ENCODE results near the gene TRAFD1.

Gene TRAFD1

GRCh38 chr12:112160611-112161010 lies 35.3 kb downstream of the TRAFD1 start:
- Histone ChIP-seq H3K27me3 (ENCODE audit: low read depth, low read length) (no peaks in the 10 kb centered on the region), H4K20me1 (ENCODE audit: insufficient read depth, low read length) (no peaks in the 10 kb centered on the region), H3K4me2 (ENCODE audit: low read length) (no peak overlapping the region), H3K4me1 (ENCODE audit: low read length) (no peaks in the 10 kb centered on the region), H3K27ac (ENCODE audit: low read length) (no peak overlapping the region), H3K9ac (ENCODE audit: low read length) (no peak overlapping the region), H3K4me3 (ENCODE audit: low read length) (no peak overlapping the region), H3K36me3 (replicated peaks; ENCODE audit: low read depth, low read length) (peaks cover 22% of the 10 kb centered on the region), H2AFZ (ENCODE audit: low read depth, low read length) (no peak overlapping the region), H3K9me3 (ENCODE audit: insufficient read depth, low read length) (no peaks in the 10 kb centered on the region), H3K79me2 (ENCODE audit: low read length) (no peaks in the 10 kb centered on the region)
- TF ChIP-seq CTCF (IDR thresholded peaks at IDR 0.05; ENCODE audit: low read depth, low read length) (no peak), EZH2phosphoT487 (IDR thresholded peaks at IDR 0.05; ENCODE audit: low read depth) (no peak)

- no peaks in the 10 kb centered on the region for H4K20me1 ChIP-seq (ENCODE audit: insufficient read depth, low read length)
- TF ChIP-seq EZH2phosphoT487 (IDR thresholded peaks at IDR 0.05; ENCODE audit: low read depth) (no peak), CTCF (IDR thresholded peaks at IDR 0.05; ENCODE audit: low read depth, low read length) (no peak)
- H3K9me3 ChIP-seq (ENCODE audit: insufficient read depth, low read length), result no peaks in the 10 kb centered on the region
- H3K27ac ChIP-seq (ENCODE audit: low read length), result no peak overlapping the region
- no peak overlapping the region for H2AFZ ChIP-seq (ENCODE audit: low read depth, low read length)
- H3K79me2 ChIP-seq (ENCODE audit: low read length), result no peaks in the 10 kb centered on the region
- H3K27me3 ChIP-seq (ENCODE audit: low read depth, low read length), result no peaks in the 10 kb centered on the region
- no peak overlapping the region for H3K4me2 ChIP-seq (ENCODE audit: low read length)
- no peak overlapping the region for H3K4me3 ChIP-seq (ENCODE audit: low read length)
- no peak overlapping the region for H3K9ac ChIP-seq (ENCODE audit: low read length)
- H3K4me1 ChIP-seq (ENCODE audit: low read length), result no peaks in the 10 kb centered on the region
- H3K36me3 ChIP-seq (replicated peaks; ENCODE audit: low read depth, low read length), result peaks cover 22% of the 10 kb centered on the region
Observed at GRCh38 chr12:112161711-112162110, 36.4 kb downstream of the TRAFD1 start.

GRCh38 chr12:112162241-112162790 lies 37.0 kb downstream of the TRAFD1 start:
- H2AFZ ChIP-seq (ENCODE audit: low read depth, low read length), result no peak overlapping the region
- H3K9ac ChIP-seq (ENCODE audit: low read length), result no peak overlapping the region
- no peaks in the 10 kb centered on the region for H3K9me3 ChIP-seq (ENCODE audit: insufficient read depth, low read length)
- H3K4me1 ChIP-seq (ENCODE audit: low read length), result no peaks in the 10 kb centered on the region
- H3K4me3 ChIP-seq (ENCODE audit: low read length), result no peak overlapping the region
- TF ChIP-seq CTCF (IDR thresholded peaks at IDR 0.05; ENCODE audit: low read depth, low read length) (no peak), EZH2phosphoT487 (IDR thresholded peaks at IDR 0.05; ENCODE audit: low read depth) (no peak)
- peaks cover 22% of the 10 kb centered on the region for H3K36me3 ChIP-seq (replicated peaks; ENCODE audit: low read depth, low read length)
- H4K20me1 ChIP-seq (ENCODE audit: insufficient read depth, low read length), result no peaks in the 10 kb centered on the region
- no peak overlapping the region for H3K4me2 ChIP-seq (ENCODE audit: low read length)
- H3K27me3 ChIP-seq (ENCODE audit: low read depth, low read length), result no peaks in the 10 kb centered on the region
- no peak overlapping the region for H3K27ac ChIP-seq (ENCODE audit: low read length)
- H3K79me2 ChIP-seq (ENCODE audit: low read length), result no peaks in the 10 kb centered on the region

- no peaks in the 10 kb centered on the region for H4K20me1 ChIP-seq (ENCODE audit: insufficient read depth, low read length)
Observed at GRCh38 chr12:112163056-112163455, 37.7 kb downstream of the TRAFD1 start.

More at GRCh38 chr12:112163056-112163455, 37.7 kb downstream of the TRAFD1 start:
- Histone ChIP-seq H3K27ac (ENCODE audit: low read length) (no peak overlapping the region), H3K9ac (ENCODE audit: low read length) (no peak overlapping the region), H3K4me2 (ENCODE audit: low read length) (no peak overlapping the region), H3K27me3 (ENCODE audit: low read depth, low read length) (no peaks in the 10 kb centered on the region), H2AFZ (ENCODE audit: low read depth, low read length) (no peak overlapping the region), H3K36me3 (replicated peaks; ENCODE audit: low read depth, low read length) (peaks cover 22% of the 10 kb centered on the region), H3K79me2 (ENCODE audit: low read length) (no peaks in the 10 kb centered on the region), H3K4me1 (ENCODE audit: low read length) (no peaks in the 10 kb centered on the region), H3K4me3 (ENCODE audit: low read length) (no peak overlapping the region), H3K9me3 (ENCODE audit: insufficient read depth, low read length) (no peaks in the 10 kb centered on the region)
- TF ChIP-seq CTCF (IDR thresholded peaks at IDR 0.05; ENCODE audit: low read depth, low read length) (no peak), EZH2phosphoT487 (IDR thresholded peaks at IDR 0.05; ENCODE audit: low read depth) (no peak)
